SK-N-MC (cell line): ENCODE data around the gene FBXO17.

ENCODE experiments used
- EZH2 ChIP-seq: fragments of 200-600 bp; sonication (generic); IDR thresholded peaks from one replicate; pipeline ENCODE4 v1.6.1; 2017; ENCODE audit warnings: antibody characterized with exemption
- POLR2AphosphoS5 ChIP-seq: IDR thresholded peaks from 2 replicates; pipeline ENCODE4 v1.6.1; 2012; ENCODE audit warnings: mild to moderate bottlenecking, low read depth, low read length, borderline replicate concordance

- TF ChIP-seq EZH2 = no peak
- TF ChIP-seq POLR2AphosphoS5 = no peak
Measured at GRCh38 chr19:38990949-38991697, 15.6 kb upstream of the FBXO17 start.
